ENCODE results near the gene TLE3.

- no peak for TF ChIP-seq CTCF (IDR thresholded peaks at IDR 0.05; ENCODE audit: insufficient read depth, low read depth, low read length)
- TF ChIP-seq EZH2 (IDR thresholded peaks at IDR 0.05; ENCODE audit: insufficient read depth, low read length): no peak
Measured at GRCh38 chr15:70081612-70082011, 16.1 kb downstream of the TLE3 start.

Data from astrocyte (in vitro differentiated cells and primary cell).